ENCODE results near the gene CAMK4.

GRCh38 chr5:111321376-111321775 lies 97.2 kb downstream of the CAMK4 start:
- TF ChIP-seq CTCF (IDR thresholded peaks at IDR 0.05): no peak
- TF ChIP-seq EP300 (IDR thresholded peaks at IDR 0.05): no peak
- no peak for TF ChIP-seq POLR2A (IDR thresholded peaks at IDR 0.05; ENCODE audit: low read depth)
